ENCODE results near the gene PSAP. TPM values are rescaled to one million over a fixed set of nuclear protein-coding genes. Genes with fewer than 3 reads are reported as not detected.

Gene PSAP
- polyA plus RNA-seq, 1 donor: 540 TPM

GRCh38 chr10:71772832-71773220 lies 78.2 kb downstream of the PSAP start:
- Histone ChIP-seq H3K36me3 (ENCODE audit: control insufficient read depth, insufficient read depth, low read length) (no peaks in the 10 kb centered on the region), H3K27me3 (ENCODE audit: control insufficient read depth, insufficient read depth, low read length) (no peaks in the 10 kb centered on the region), H3K9me3 (ENCODE audit: control insufficient read depth, low read depth, low read length) (no peaks in the 10 kb centered on the region), H3K27ac (ENCODE audit: low read length) (peak overlapping the region; percentile 58), H3K4me3 (ENCODE audit: low read length) (peak overlapping the region; percentile 80), H3K4me1 (ENCODE audit: control insufficient read depth, insufficient read depth, low read length) (peaks cover 55% of the 10 kb centered on the region)
- WGBS (ENCODE audit: insufficient coverage, low lambda C conversion rate): no CpG with 5 or more reads among the region's 4 CpGs
- DNase-seq: no peak

- Histone ChIP-seq H3K36me3 (ENCODE audit: control insufficient read depth, insufficient read depth, low read length) (no peaks in the 10 kb centered on the region), H3K4me3 (ENCODE audit: low read length) (peak overlapping the region; percentile 80), H3K4me1 (ENCODE audit: control insufficient read depth, insufficient read depth, low read length) (peaks cover 63% of the 10 kb centered on the region), H3K9me3 (ENCODE audit: control insufficient read depth, low read depth, low read length) (no peaks in the 10 kb centered on the region), H3K27me3 (ENCODE audit: control insufficient read depth, insufficient read depth, low read length) (no peaks in the 10 kb centered on the region), H3K27ac (ENCODE audit: low read length) (peak overlapping the region; percentile 58)
- WGBS (ENCODE audit: insufficient coverage, low lambda C conversion rate): no CpG with 5 or more reads among the region's 2 CpGs
- DNase-seq: peak; percentile 30 to 65
Measured at GRCh38 chr10:71771821-71772617, 79.0 kb downstream of the PSAP start.

- Histone ChIP-seq H3K4me1 (ENCODE audit: control insufficient read depth, insufficient read depth, low read length) (peaks cover 71% of the 10 kb centered on the region), H3K27ac (ENCODE audit: low read length) (no peak overlapping the region), H3K27me3 (ENCODE audit: control insufficient read depth, insufficient read depth, low read length) (no peaks in the 10 kb centered on the region), H3K9me3 (ENCODE audit: control insufficient read depth, low read depth, low read length) (no peaks in the 10 kb centered on the region), H3K4me3 (ENCODE audit: low read length) (no peak overlapping the region), H3K36me3 (ENCODE audit: control insufficient read depth, insufficient read depth, low read length) (no peaks in the 10 kb centered on the region)
- WGBS (ENCODE audit: insufficient coverage, low lambda C conversion rate): no CpG with 5 or more reads among the region's 2 CpGs
- no peak for DNase-seq
Measured at GRCh38 chr10:71771204-71771603, 79.8 kb downstream of the PSAP start.

GRCh38 chr10:71770789-71771188 lies 80.3 kb downstream of the PSAP start:
- WGBS (ENCODE audit: insufficient coverage, low lambda C conversion rate): 80% methylated on average over 1 of the region's 3 CpGs
- H3K27me3 ChIP-seq (ENCODE audit: control insufficient read depth, insufficient read depth, low read length): no peaks in the 10 kb centered on the region
- H3K27ac ChIP-seq (ENCODE audit: low read length): no peak overlapping the region
- H3K36me3 ChIP-seq (ENCODE audit: control insufficient read depth, insufficient read depth, low read length): no peaks in the 10 kb centered on the region
- no peak overlapping the region for H3K4me3 ChIP-seq (ENCODE audit: low read length)
- peaks cover 75% of the 10 kb centered on the region for H3K4me1 ChIP-seq (ENCODE audit: control insufficient read depth, insufficient read depth, low read length)
- DNase-seq: no peak
- H3K9me3 ChIP-seq (ENCODE audit: control insufficient read depth, low read depth, low read length): no peaks in the 10 kb centered on the region

GRCh38 chr10:71770255-71770654 lies 80.8 kb downstream of the PSAP start:
- H3K4me3 ChIP-seq (ENCODE audit: low read length): no peak overlapping the region
- H3K9me3 ChIP-seq (ENCODE audit: control insufficient read depth, low read depth, low read length): no peaks in the 10 kb centered on the region
- no peaks in the 10 kb centered on the region for H3K36me3 ChIP-seq (ENCODE audit: control insufficient read depth, insufficient read depth, low read length)
- DNase-seq: no peak
- peaks cover 81% of the 10 kb centered on the region for H3K4me1 ChIP-seq (ENCODE audit: control insufficient read depth, insufficient read depth, low read length)
- no CpG with 5 or more reads among the region's 3 CpGs for whole genome bisulfite sequencing (ENCODE audit: insufficient coverage, low lambda C conversion rate)
- peak overlapping the region; percentile 93 for H3K27ac ChIP-seq (ENCODE audit: low read length)
- H3K27me3 ChIP-seq (ENCODE audit: control insufficient read depth, insufficient read depth, low read length): no peaks in the 10 kb centered on the region

GRCh38 chr10:71769279-71769823 lies 81.7 kb downstream of the PSAP start:
- H3K36me3 ChIP-seq (ENCODE audit: control insufficient read depth, insufficient read depth, low read length): no peaks in the 10 kb centered on the region
- peak overlapping the region; percentile 93 for H3K27ac ChIP-seq (ENCODE audit: low read length)
- H3K4me1 ChIP-seq (ENCODE audit: control insufficient read depth, insufficient read depth, low read length): peaks cover 88% of the 10 kb centered on the region
- H3K9me3 ChIP-seq (ENCODE audit: control insufficient read depth, low read depth, low read length): no peaks in the 10 kb centered on the region
- peak in 1 of 2 donors; percentile 67 for DNase-seq
- WGBS (ENCODE audit: insufficient coverage, low lambda C conversion rate): 29% methylated on average over 2 of the region's 5 CpGs
- H3K4me3 ChIP-seq (ENCODE audit: low read length): peak overlapping the region; percentile 22
- H3K27me3 ChIP-seq (ENCODE audit: control insufficient read depth, insufficient read depth, low read length): no peaks in the 10 kb centered on the region

- Histone ChIP-seq H3K9me3 (ENCODE audit: control insufficient read depth, low read depth, low read length) (no peaks in the 10 kb centered on the region), H3K27ac (ENCODE audit: low read length) (peak overlapping the region; percentile 93), H3K4me3 (ENCODE audit: low read length) (no peak overlapping the region), H3K27me3 (ENCODE audit: control insufficient read depth, insufficient read depth, low read length) (no peaks in the 10 kb centered on the region), H3K4me1 (ENCODE audit: control insufficient read depth, insufficient read depth, low read length) (peaks cover 72% of the 10 kb centered on the region), H3K36me3 (ENCODE audit: control insufficient read depth, insufficient read depth, low read length) (peaks cover 5% of the 10 kb centered on the region)
- no CpG with 5 or more reads among the region's 10 CpGs for WGBS (ENCODE audit: insufficient coverage, low lambda C conversion rate)
- DNase-seq: no peak
Measured at GRCh38 chr10:71767420-71768035, 83.5 kb downstream of the PSAP start.

GRCh38 chr10:71766717-71767419 lies 84.2 kb downstream of the PSAP start:
- H3K4me1 ChIP-seq (ENCODE audit: control insufficient read depth, insufficient read depth, low read length): peaks cover 66% of the 10 kb centered on the region
- no peaks in the 10 kb centered on the region for H3K9me3 ChIP-seq (ENCODE audit: control insufficient read depth, low read depth, low read length)
- no peaks in the 10 kb centered on the region for H3K27me3 ChIP-seq (ENCODE audit: control insufficient read depth, insufficient read depth, low read length)
- H3K4me3 ChIP-seq (ENCODE audit: low read length): no peak overlapping the region
- H3K36me3 ChIP-seq (ENCODE audit: control insufficient read depth, insufficient read depth, low read length): peaks cover 5% of the 10 kb centered on the region
- peak; percentile 97 to 99 for DNase-seq
- peak overlapping the region; percentile 93 for H3K27ac ChIP-seq (ENCODE audit: low read length)
- WGBS (ENCODE audit: insufficient coverage, low lambda C conversion rate): no CpG with 5 or more reads among the region's 10 CpGs

Data from large intestine (tissue), 3 donors.